ENCODE data around the gene SHANK3. TPM values are rescaled to one million over a fixed set of nuclear protein-coding genes. Genes with fewer than 3 reads are reported as not detected.
"Not testable (repeated sequence)": the region's sequence is repeated elsewhere in the genome, so short reads cannot be mapped to it uniquely, and the experiment has no call there.

SHANK3 gene
- total and polyA plus RNA-seq, 2 of the 8 experiments (the other 6 are each of a cell fraction or from before 2014, with no cell fraction given): 1.5 to 6.0 TPM

GRCh38 chr22:50657925-50658324 lies 14.7 kb upstream of the SHANK3 start (continued):
- TF ChIP-seq, protein P1, sequence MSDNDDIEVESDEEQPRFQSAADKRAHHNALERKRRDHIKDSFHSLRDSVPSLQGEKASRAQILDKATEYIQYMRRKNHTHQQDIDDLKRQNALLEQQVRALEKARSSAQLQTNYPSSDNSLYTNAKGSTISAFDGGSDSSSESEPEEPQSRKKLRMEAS (IDR thresholded peaks at IDR 0.05): no peak
- TF ChIP-seq SIN3A (conservative IDR thresholded peaks at IDR 0.05 in 1 of 2, IDR thresholded peaks at IDR 0.05 in 1 of 2; ENCODE audit: low read depth in 1 of 2, low read length in 2 of 2): no peak

DNA sequence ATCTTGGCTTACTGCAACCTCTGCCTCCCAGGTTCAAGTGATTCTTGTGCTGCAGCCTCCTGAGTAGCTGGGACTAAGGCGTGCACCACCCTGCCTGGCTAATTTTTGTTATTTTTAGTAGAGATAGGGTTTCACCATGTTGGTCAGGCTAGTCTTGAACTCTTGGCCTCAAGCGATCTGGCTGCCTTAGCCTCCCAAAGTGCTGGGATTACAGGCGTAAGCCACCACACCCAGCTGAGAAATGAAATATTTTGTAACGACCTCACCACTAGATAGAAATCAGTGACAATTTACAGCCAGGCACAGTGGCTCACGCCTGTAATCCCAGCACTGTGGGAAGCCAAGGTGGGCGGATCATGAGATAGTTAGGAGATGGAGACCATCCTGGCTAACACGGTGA lies 12.9 kb upstream of the SHANK3 start:
- H2AFZ ChIP-seq (ENCODE audit: low read length); H2BK20ac ChIP-seq (ENCODE audit: low read length); H3K4ac ChIP-seq (replicated peaks; ENCODE audit: insufficient read length, low read depth, low read length); H3K79me2 ChIP-seq (ENCODE audit: control insufficient read depth in 1 of 2, insufficient read depth in 2 of 2, low read length in 2 of 2); H4K5ac ChIP-seq (ENCODE audit: insufficient read length, low read depth, low read length); H4K91ac ChIP-seq (replicated peaks; ENCODE audit: insufficient read length, low read length); H3K36me3 ChIP-seq (ENCODE audit: control insufficient read depth in 2 of 4, insufficient read depth in 4 of 4, low read length in 3 of 4); DNase-seq (ENCODE audit: low read depth in 1 of 2, low spot score in 2 of 2); H2BK15ac ChIP-seq (ENCODE audit: low read length); H2BK12ac ChIP-seq (ENCODE audit: low read depth, low read length); H3K4me1 ChIP-seq (replicated peaks in 1 of 4; ENCODE audit: control insufficient read depth in 3 of 4, insufficient read depth in 4 of 4, low read length in 3 of 4); H3K27ac ChIP-seq (ENCODE audit: low read depth, low read length); H2BK120ac ChIP-seq (replicated peaks; ENCODE audit: low read depth, low read length); H3K79me1 ChIP-seq (ENCODE audit: low read depth, low read length); H2AK5ac ChIP-seq (ENCODE audit: low read depth, low read length); H3K23me2 ChIP-seq (ENCODE audit: low read depth, low read length); FAIRE-seq; H3K4me2 ChIP-seq (ENCODE audit: insufficient read depth in 1 of 2, low read depth in 2 of 2, low read length in 2 of 2); H3K9ac ChIP-seq (replicated peaks in 1 of 4; ENCODE audit: extremely low read depth in 1 of 4, low read depth in 3 of 4, low read length in 3 of 4); H2BK5ac ChIP-seq (ENCODE audit: low read depth, low read length); H3K23ac ChIP-seq (ENCODE audit: insufficient read length); H3K14ac ChIP-seq (ENCODE audit: insufficient read length); H3K56ac ChIP-seq (replicated peaks; ENCODE audit: insufficient read length, low read depth, low read length); H3K9me3 ChIP-seq (ENCODE audit: insufficient read depth in 2 of 2, low read depth in 1 of 2, low read length in 1 of 2); H3K18ac ChIP-seq (ENCODE audit: extremely low read depth, low read length); H4K20me1 ChIP-seq (replicated peaks in 1 of 2; ENCODE audit: control insufficient read depth in 1 of 2, insufficient read depth in 2 of 2, low read length in 2 of 2); H3K4me3 ChIP-seq (ENCODE audit: extremely low read depth in 1 of 4, insufficient read depth in 2 of 4, low read depth in 3 of 4, low read length in 4 of 4); H4K8ac ChIP-seq (ENCODE audit: extremely low read depth, insufficient read depth, low read length); POLR2A ChIA-PET (ENCODE audit: partially characterized antibody): not testable (repeated sequence)
- CTCF ChIA-PET (ENCODE audit: partially characterized antibody): interaction anchor here (0.8 to 1.0 kb wide), 2 partner anchors 12 to 18 kb away, joined by 3 to 6 read pairs; no protein-coding TSS in a partner anchor
- peaks cover 0 to 23% (median 9%) of the 10 kb centered on the region in 4 experiments; a peak in 6 of 7 replicates for H3K27me3 ChIP-seq (replicated peaks in 1 of 4; ENCODE audit: control insufficient read depth in 3 of 4, extremely low read depth in 1 of 4, insufficient read depth in 3 of 4, low read length in 3 of 4)
- WGBS, 2 experiments (ENCODE audit: extremely low coverage in 1 of 2, insufficient coverage in 1 of 2, insufficient read length in 1 of 2, insufficient replicate concordance in 2 of 2, low coverage in 1 of 2, low lambda C conversion rate in 2 of 2, missing lambda C conversion rate in 1 of 2): 88% methylated on average over 7 of the region's 7 CpGs; no CpG with 5 or more reads in 1 of the 2 experiments
